Smooth muscle cell (in vitro differentiated cells): ENCODE results near the gene FOLR3. TPM values are rescaled to one million over a fixed set of nuclear protein-coding genes. Genes with fewer than 3 reads are reported as not detected.
"Not testable (repeated sequence)": the region's sequence is repeated elsewhere in the genome, so short reads cannot be mapped to it uniquely, and the experiment has no call there.

Experiments used
- DNase-seq: peaks from one replicate; lab custom pipeline; 2025; ENCODE audit not compliant: unreplicated experiment; lab: John Stamatoyannopoulos, UW
- H2AFZ ChIP-seq: fragments of 200-600 bp; sonication (generic); 2 replicates; pipeline ENCODE4 v1.6.0; 2016; ENCODE audit warnings: antibody characterized with exemption, low read depth, mild to moderate bottlenecking
- H3F3A ChIP-seq: fragments of 200-600 bp; sonication (generic); 2 replicates; pipeline ENCODE4 v1.6.0; 2017; ENCODE audit warnings: antibody characterized with exemption, low read depth
- H3K27ac ChIP-seq: fragments of 200-600 bp; sonication (generic); 2 replicates; pipeline ENCODE4 v1.5.1; 2016; ENCODE audit warnings: low read depth, mild to moderate bottlenecking
- H3K27me3 ChIP-seq: fragments of 200-600 bp; sonication (generic); 2 replicates; pipeline ENCODE4 v1.6.1; 2016; ENCODE audit warnings: low read depth, mild to moderate bottlenecking
- H3K36me3 ChIP-seq: fragments of 200-600 bp; sonication (generic); 2 replicates; pipeline ENCODE4 v1.5.1; 2016; ENCODE audit warnings: low read depth
- H3K4me1 ChIP-seq: fragments of 200-600 bp; sonication (generic); 2 replicates; pipeline ENCODE4 v1.5.1; 2016; ENCODE audit warnings: low read depth
- H3K4me2 ChIP-seq: fragments of 200-600 bp; sonication (generic); 2 replicates; pipeline ENCODE4 v1.6.0; 2016; ENCODE audit warnings: mild to moderate bottlenecking
- H3K4me3 ChIP-seq: fragments of 200-600 bp; sonication (generic); 2 replicates; pipeline ENCODE4 v1.5.1; 2016; ENCODE audit warnings: mild to moderate bottlenecking
- H3K79me2 ChIP-seq: fragments of 200-600 bp; sonication (generic); 2 replicates; pipeline ENCODE4 v1.6.0; 2016; ENCODE audit warnings: low read depth, mild to moderate bottlenecking
- H3K9ac ChIP-seq: fragments of 200-600 bp; sonication (generic); 2 replicates; pipeline ENCODE4 v1.6.0; 2016; ENCODE audit warnings: low read depth
- H3K9me3 ChIP-seq: fragments of 200-600 bp; sonication (generic); replicated peaks from 2 replicates; pipeline ENCODE4 v1.5.1; 2016; ENCODE audit warnings: low read depth
- H4K20me1 ChIP-seq: fragments of 200-600 bp; sonication (generic); 2 replicates; pipeline ENCODE4 v1.6.0; 2016; ENCODE audit warnings: low read depth
- CTCF ChIP-seq: fragments of 200-600 bp; sonication (generic); IDR thresholded peaks from 2 replicates; pipeline ENCODE4 v1.5.1; 2017; ENCODE audit warnings: borderline replicate concordance, mild to moderate bottlenecking, antibody characterized with exemption; ENCODE audit not compliant: insufficient read depth, poor library complexity, severe bottlenecking
- WGBS: methylation state at CpG from one replicate; pipeline ENCODE4 v1.1.7; 2016; ENCODE audit warnings: low lambda C conversion rate; 5-methylcytosine and 5-hydroxymethylcytosine counted together
- polyA plus RNA-seq: library from polyadenylated mRNA; unstranded; fragments of >200 nt; fragmentation: Nextera tagmentation; extraction: Ambion mirVana; gene quantifications from 2 replicates; pipeline ENCODE4 v1.2.1, GENCODE V29; 2016
- total RNA-seq: library from RNA; depleted of rRNA; stranded (reverse); fragments of >200 nt; gene quantifications from 2 replicates; pipeline ENCODE4 v1.2.3, GENCODE V29; 2014

FOLR3 gene
- total and polyA plus RNA-seq, 2 experiments from 2014 or later, result not detected

GRCh38 chr11:72155751-72156150 lies 20.2 kb downstream of the FOLR3 start:
- Histone ChIP-seq H3F3A (no peaks in the 10 kb centered on the region), H3K27me3 (no peaks in the 10 kb centered on the region), H3K4me2 (no peak overlapping the region), H2AFZ (no peak overlapping the region), H3K9me3 (no peaks in the 10 kb centered on the region), H3K36me3 (no peaks in the 10 kb centered on the region), H3K79me2 (no peaks in the 10 kb centered on the region), H3K4me1 (no peaks in the 10 kb centered on the region), H4K20me1 (no peaks in the 10 kb centered on the region), H3K27ac (no peak overlapping the region), H3K4me3 (no peak overlapping the region), H3K9ac (no peak overlapping the region)
- 91% methylated on average over 4 of the region's 4 CpGs for WGBS
- no peak for DNase-seq
- TF ChIP-seq CTCF, result no peak

- no peak overlapping the region for H3K9ac ChIP-seq
- H3K36me3 ChIP-seq, result no peaks in the 10 kb centered on the region
- no peak for DNase-seq
- H3K27ac ChIP-seq, result no peak overlapping the region
- H3K27me3 ChIP-seq, result no peaks in the 10 kb centered on the region
- H3K4me3 ChIP-seq, result no peak overlapping the region
- no peak for TF ChIP-seq CTCF
- no peak overlapping the region for H3K4me2 ChIP-seq
- H3K9me3 ChIP-seq, result no peaks in the 10 kb centered on the region
- H4K20me1 ChIP-seq, result no peaks in the 10 kb centered on the region
- H2AFZ ChIP-seq, result no peak overlapping the region
- no peaks in the 10 kb centered on the region for H3K79me2 ChIP-seq
- 93% methylated on average over 4 of the region's 4 CpGs for WGBS
- no peaks in the 10 kb centered on the region for H3K4me1 ChIP-seq
- H3F3A ChIP-seq, result no peaks in the 10 kb centered on the region
These were observed 21.6 kb downstream of the FOLR3 start for GRCh38 chr11:72157131-72157530.

GRCh38 chr11:72160319-72160718 lies 24.8 kb downstream of the FOLR3 start:
- TF ChIP-seq CTCF, result no peak
- no peaks in the 10 kb centered on the region for H3K9me3 ChIP-seq
- H3K27ac ChIP-seq, result no peak overlapping the region
- H3K4me3 ChIP-seq, result no peak overlapping the region
- no peaks in the 10 kb centered on the region for H3F3A ChIP-seq
- no peak for DNase-seq
- H3K4me2 ChIP-seq, result peak overlapping the region; percentile 18
- no peaks in the 10 kb centered on the region for H3K27me3 ChIP-seq
- H3K36me3 ChIP-seq, result no peaks in the 10 kb centered on the region
- no peaks in the 10 kb centered on the region for H3K79me2 ChIP-seq
- H3K4me1 ChIP-seq, result no peaks in the 10 kb centered on the region
- H4K20me1 ChIP-seq, result no peaks in the 10 kb centered on the region
- H3K9ac ChIP-seq, result no peak overlapping the region
- no peak overlapping the region for H2AFZ ChIP-seq
- WGBS, result 37% methylated on average over 2 of the region's 2 CpGs

- Histone ChIP-seq H4K20me1 (no peaks in the 10 kb centered on the region), H3K36me3 (no peaks in the 10 kb centered on the region), H3K79me2 (no peaks in the 10 kb centered on the region), H3K4me1 (no peaks in the 10 kb centered on the region), H2AFZ (no peak overlapping the region), H3K27me3 (no peaks in the 10 kb centered on the region), H3F3A (no peaks in the 10 kb centered on the region), H3K4me3 (no peak overlapping the region), H3K9ac (no peak overlapping the region), H3K9me3 (no peaks in the 10 kb centered on the region), H3K27ac (no peak overlapping the region), H3K4me2 (no peak overlapping the region)
- WGBS, result 93% methylated on average over 16 of the region's 16 CpGs
- no peak for TF ChIP-seq CTCF
- no peak for DNase-seq
These were observed 27.5 kb downstream of the FOLR3 start for GRCh38 chr11:72162891-72163492.

- not testable (repeated sequence) for H3F3A ChIP-seq, H3K4me3 ChIP-seq, H4K20me1 ChIP-seq, H2AFZ ChIP-seq, H3K4me1 ChIP-seq, H3K79me2 ChIP-seq, DNase-seq, H3K9me3 ChIP-seq, H3K9ac ChIP-seq, H3K27ac ChIP-seq, H3K4me2 ChIP-seq, H3K36me3 ChIP-seq, H3K27me3 ChIP-seq
- 94% methylated on average over 2 of the region's 3 CpGs for WGBS
These were observed 28.7 kb downstream of the FOLR3 start for GRCh38 chr11:72164187-72164586.
